HG02943 (cell line): ENCODE measurements around the gene CSGALNACT2.
"Not testable (repeated sequence)": the region's sequence is repeated elsewhere in the genome, so short reads cannot be mapped to it uniquely, and the experiment has no call there.

Source experiments
- ATAC-seq: cut with Tn5 transposase; IDR thresholded peaks from one replicate; pipeline ENCODE4 v1.9.1; 2021; ENCODE audit warnings: mild to moderate bottlenecking, low read depth, moderate library complexity; ENCODE audit not compliant: unreplicated experiment

The CSGALNACT2 gene

GRCh38 chr10:43211030-43211429 lies 72.8 kb downstream of the CSGALNACT2 start:
- no peak for ATAC-seq

GRCh38 chr10:43211431-43212042 lies 73.3 kb downstream of the CSGALNACT2 start:
- ATAC-seq: no peak

GRCh38 chr10:43212043-43212721 lies 73.9 kb downstream of the CSGALNACT2 start:
- no peak for ATAC-seq

GRCh38 chr10:43214071-43214955 lies 76.1 kb downstream of the CSGALNACT2 start:
- ATAC-seq: no peak

- no peak for ATAC-seq
Measured at GRCh38 chr10:43214956-43215561, 76.8 kb downstream of the CSGALNACT2 start.

GRCh38 chr10:43215758-43216455 lies 77.7 kb downstream of the CSGALNACT2 start:
- no peak for ATAC-seq

- ATAC-seq: no peak
Measured at GRCh38 chr10:43216931-43217562, 78.8 kb downstream of the CSGALNACT2 start.

- ATAC-seq: no peak
Measured at GRCh38 chr10:43217563-43218205, 79.4 kb downstream of the CSGALNACT2 start.

GRCh38 chr10:43218206-43218950 lies 80.1 kb downstream of the CSGALNACT2 start:
- ATAC-seq: no peak

GRCh38 chr10:43218951-43219837 lies 80.9 kb downstream of the CSGALNACT2 start:
- ATAC-seq: no peak

- ATAC-seq: no peak
Measured at GRCh38 chr10:43219848-43220247, 81.6 kb downstream of the CSGALNACT2 start.

- ATAC-seq: not testable (repeated sequence)
Measured at GRCh38 chr10:43220251-43220650, 82.0 kb downstream of the CSGALNACT2 start.

- no peak for ATAC-seq
Measured at GRCh38 chr10:43220657-43221418, 82.6 kb downstream of the CSGALNACT2 start.

GRCh38 chr10:43221419-43222209 lies 83.4 kb downstream of the CSGALNACT2 start:
- ATAC-seq: no peak

- ATAC-seq: no peak
Measured at GRCh38 chr10:43222210-43222720, 84.0 kb downstream of the CSGALNACT2 start.

GRCh38 chr10:43223056-43223455 lies 84.8 kb downstream of the CSGALNACT2 start:
- peak; percentile 47 for ATAC-seq
